Measurements from ENCODE around the gene CORO7.

CORO7 gene

DNA sequence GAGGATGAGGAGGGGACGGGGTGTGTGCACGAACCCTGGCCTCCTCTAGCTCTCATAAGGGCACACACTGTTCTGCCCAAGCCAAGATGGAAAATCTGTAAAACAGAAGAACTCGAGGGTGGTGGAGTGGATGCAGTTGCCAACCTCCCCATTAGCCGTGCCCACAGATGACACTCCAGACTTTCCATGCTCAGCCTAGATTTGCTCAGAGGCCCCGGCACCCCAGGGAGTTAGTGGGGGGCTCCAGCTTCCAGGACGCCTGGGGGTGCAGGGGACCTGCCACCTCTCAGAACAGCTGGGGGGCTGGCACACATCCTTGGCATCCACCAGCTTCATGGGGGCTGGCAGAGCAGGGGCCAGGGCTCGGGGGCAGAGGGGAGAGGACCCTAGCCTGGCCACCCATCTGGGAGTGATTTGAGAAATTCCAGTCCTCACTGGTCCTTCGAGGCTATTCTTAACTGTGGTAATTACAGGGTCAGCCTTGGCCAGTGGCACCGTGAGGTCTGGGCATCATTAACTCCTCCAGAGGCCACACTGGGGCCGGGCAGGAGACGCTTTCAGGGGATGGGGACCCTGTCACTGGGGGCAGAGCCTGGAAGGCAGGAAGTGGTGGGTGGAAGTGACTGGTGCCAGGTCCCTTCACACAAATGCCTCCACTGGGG lies 30.5 kb downstream of the CORO7 start:
- Histone ChIP-seq H3K36me3 (ENCODE audit: insufficient read depth, low read length) (no peaks in the 10 kb centered on the region; the same call in 1 of the 2 replicates), H3K9me3 (ENCODE audit: low read depth, low read length) (no peaks in the 10 kb centered on the region), H3K9ac (ENCODE audit: insufficient read length) (no peak overlapping the region), H3K4me3 (peak overlapping the region; percentile 18; the same call in 1 of the 2 replicates), H3K27ac (peak overlapping the region; percentile 73)
- DNase-seq (ENCODE audit: low read depth, low spot score): no peak
- TF ChIP-seq FOXP2 (optimal IDR thresholded peaks at IDR 0.05; ENCODE audit: control extremely low read depth, extremely low read length, insufficient read depth) (no peak), POLR2AphosphoS5 (IDR thresholded peaks at IDR 0.05; ENCODE audit: borderline replicate concordance, low read depth, low read length) (no peak; the same call in 1 of the 2 replicates), EZH2 (IDR thresholded peaks at IDR 0.05) (no peak)

- no peak for DNase-seq (ENCODE audit: low read depth, low spot score)
- H3K9me3 ChIP-seq (ENCODE audit: low read depth, low read length): no peaks in the 10 kb centered on the region
- TF ChIP-seq FOXP2 (optimal IDR thresholded peaks at IDR 0.05; ENCODE audit: control extremely low read depth, extremely low read length, insufficient read depth): no peak
- TF ChIP-seq EZH2 (IDR thresholded peaks at IDR 0.05): no peak
- TF ChIP-seq POLR2AphosphoS5 (IDR thresholded peaks at IDR 0.05; ENCODE audit: borderline replicate concordance, low read depth, low read length): no peak
- H3K27ac ChIP-seq: peak overlapping the region; percentile 73
- H3K4me3 ChIP-seq: peak overlapping the region; percentile 18; the same call in 1 of the 2 replicates
- no peak overlapping the region for H3K9ac ChIP-seq (ENCODE audit: insufficient read length)
- no peaks in the 10 kb centered on the region; the same call in 1 of the 2 replicates for H3K36me3 ChIP-seq (ENCODE audit: insufficient read depth, low read length)
Observed at GRCh38 chr16:4385066-4385788, 31.2 kb downstream of the CORO7 start.

GRCh38 chr16:4384509-4384942 lies 31.9 kb downstream of the CORO7 start:
- TF ChIP-seq EZH2 (IDR thresholded peaks at IDR 0.05): no peak
- TF ChIP-seq FOXP2 (optimal IDR thresholded peaks at IDR 0.05; ENCODE audit: control extremely low read depth, extremely low read length, insufficient read depth): no peak
- no peak for TF ChIP-seq POLR2AphosphoS5 (IDR thresholded peaks at IDR 0.05; ENCODE audit: borderline replicate concordance, low read depth, low read length)
- H3K36me3 ChIP-seq (ENCODE audit: insufficient read depth, low read length): no peaks in the 10 kb centered on the region; the same call in 1 of the 2 replicates
- peak overlapping the region; percentile 25; the same call in 1 of the 2 replicates for H3K4me3 ChIP-seq
- H3K9me3 ChIP-seq (ENCODE audit: low read depth, low read length): no peaks in the 10 kb centered on the region
- H3K27ac ChIP-seq: peak overlapping the region; percentile 46; the same call in 1 of the 2 replicates
- no peak overlapping the region for H3K9ac ChIP-seq (ENCODE audit: insufficient read length)
- DNase-seq (ENCODE audit: low read depth, low spot score): no peak

GRCh38 chr16:4383591-4384444 lies 32.6 kb downstream of the CORO7 start:
- TF ChIP-seq EZH2 (IDR thresholded peaks at IDR 0.05) (no peak), FOXP2 (optimal IDR thresholded peaks at IDR 0.05; ENCODE audit: control extremely low read depth, extremely low read length, insufficient read depth) (no peak), POLR2AphosphoS5 (IDR thresholded peaks at IDR 0.05; ENCODE audit: borderline replicate concordance, low read depth, low read length) (no peak)
- no peaks in the 10 kb centered on the region for H3K9me3 ChIP-seq (ENCODE audit: low read depth, low read length)
- DNase-seq (ENCODE audit: low read depth, low spot score): no peak
- H3K36me3 ChIP-seq (ENCODE audit: insufficient read depth, low read length): no peaks in the 10 kb centered on the region; the same call in 1 of the 2 replicates
- H3K9ac ChIP-seq (ENCODE audit: insufficient read length): peak overlapping the region; percentile 32
- no peak overlapping the region for H3K4me3 ChIP-seq
- peak overlapping the region; percentile 75 for H3K27ac ChIP-seq

- DNase-seq (ENCODE audit: low read depth, low spot score): no peak
- Histone ChIP-seq H3K4me3 (no peak overlapping the region), H3K27ac (peak overlapping the region; percentile 75), H3K9me3 (ENCODE audit: low read depth, low read length) (no peaks in the 10 kb centered on the region), H3K36me3 (ENCODE audit: insufficient read depth, low read length) (no peaks in the 10 kb centered on the region; the same call in 1 of the 2 replicates), H3K9ac (ENCODE audit: insufficient read length) (no peak overlapping the region)
- TF ChIP-seq POLR2AphosphoS5 (IDR thresholded peaks at IDR 0.05; ENCODE audit: borderline replicate concordance, low read depth, low read length) (no peak), FOXP2 (optimal IDR thresholded peaks at IDR 0.05; ENCODE audit: control extremely low read depth, extremely low read length, insufficient read depth) (no peak), EZH2 (IDR thresholded peaks at IDR 0.05) (no peak)
Observed at GRCh38 chr16:4382795-4383357, 33.5 kb downstream of the CORO7 start.

- DNase-seq (ENCODE audit: low read depth, low spot score): no peak
- H3K9ac ChIP-seq (ENCODE audit: insufficient read length): no peak overlapping the region
- H3K27ac ChIP-seq: 0 out of 2 replicates have a peak overlapping the region, but pooled peaks have one; percentile 75
- no peak overlapping the region for H3K4me3 ChIP-seq
- H3K9me3 ChIP-seq (ENCODE audit: low read depth, low read length): no peaks in the 10 kb centered on the region
- no peak for TF ChIP-seq FOXP2 (optimal IDR thresholded peaks at IDR 0.05; ENCODE audit: control extremely low read depth, extremely low read length, insufficient read depth)
- TF ChIP-seq EZH2 (IDR thresholded peaks at IDR 0.05): no peak
- TF ChIP-seq POLR2AphosphoS5 (IDR thresholded peaks at IDR 0.05; ENCODE audit: borderline replicate concordance, low read depth, low read length): no peak
- no peaks in the 10 kb centered on the region; the same call in 1 of the 2 replicates for H3K36me3 ChIP-seq (ENCODE audit: insufficient read depth, low read length)
Observed at GRCh38 chr16:4381935-4382794, 34.2 kb downstream of the CORO7 start.

Data from SK-N-MC (cell line).